Ovary (tissue), 9 donors: ENCODE results near the gene ST3GAL5. TPM values are rescaled to one million over a fixed set of nuclear protein-coding genes. Genes with fewer than 3 reads are reported as not detected.
A peak's percentile ranks its signal among the peaks of the same experiment; 100 is the strongest.

ENCODE experiments used
- DNase-seq, 5 donors: peaks; one replicate each; pipeline ENCODE4 v3.0.0-alpha.2; 2019 to 2020
- H3K27ac ChIP-seq, 2 donors: fragments of 200-600 bp; one replicate each; pipeline versions ENCODE4 v1.5.1 to v1.8.0; 2019 to 2022
- H3K27me3 ChIP-seq: fragments of 200-600 bp; one replicate; pipeline ENCODE4 v1.8.0; 2022
- H3K36me3 ChIP-seq: fragments of 200-600 bp; sonication (generic); one replicate; pipeline ENCODE4 v1.5.1; 2019
- H3K4me1 ChIP-seq: one replicate; pipeline ENCODE4 v1.8.1; 2013; ENCODE audit warnings: mild to moderate bottlenecking, moderate library complexity; ENCODE audit not compliant: insufficient read depth
- H3K4me3 ChIP-seq: fragments of 200-600 bp; sonication (generic); one replicate; pipeline ENCODE4 v1.5.1; 2017
- H3K9me3 ChIP-seq, 2 donors: fragments of 200-600 bp in 1 of 2; sonication (generic) in 1 of 2; one replicate each; pipeline versions ENCODE4 v1.5.1 to v1.8.1; 2013 to 2019; ENCODE audit warnings: mild to moderate bottlenecking in 1 of 2, moderate library complexity in 1 of 2
- CTCF ChIP-seq, 3 donors: fragments of 450-650 bp in 2 of 3; fragments of 200-600 bp in 1 of 3; IDR thresholded peaks; one replicate each; pipeline versions ENCODE4 v1.5.1 to v1.8.0; 2016 to 2022; ENCODE audit warnings: antibody characterized with exemption in 3 of 3, mild to moderate bottlenecking in 1 of 3
- EP300 ChIP-seq: sonication (generic); formaldehyde crosslinking; IDR thresholded peaks from one replicate; pipeline ENCODE4 v1.6.1; 2017; ENCODE audit warnings: antibody characterized with exemption
- POLR2A ChIP-seq: fragments of 450-650 bp; IDR thresholded peaks from one replicate; pipeline ENCODE4 v1.6.1; 2017; ENCODE audit warnings: antibody characterized with exemption, mild to moderate bottlenecking, moderate library complexity
- WGBS, 3 donors: extraction: QIAGEN DNeasy Blood & Tissue Kit in 1 of 3; methylation state at CpG; one replicate each; pipeline versions ENCODE4 v1.1.5 to v1.1.7; 2013 to 2017; 5-methylcytosine and 5-hydroxymethylcytosine counted together
- intact Hi-C, 4 donors: fragments of 100-400 bp; cut with DNase I; formaldehyde crosslinking; loops; one replicate each; pipeline versions ENCODE4 v1.11.0 to v1.15.1; 2022 to 2023
- polyA plus RNA-seq, 2 donors: library from polyadenylated mRNA; stranded (reverse); fragments of 200-250 nt in 1 of 2; fragments of 350-450 nt in 1 of 2; fragmentation: Illumina TruSeq in 1 of 2; extraction: RNeasy Lipid Tissue Mini Kit (QIAGEN cat#74804) in 1 of 2; gene quantifications; one replicate each; pipeline ENCODE4 v1.2.3, GENCODE V29; 2013 to 2014
- small RNA-seq: library from RNA; depleted of rRNA; stranded (forward); fragments of <200 nt; gene quantifications from one replicate; pipeline ENCODE3, GENCODE V24; 2016
- total RNA-seq, 7 donors: library from RNA; depleted of rRNA in 2 of 7; stranded (reverse); fragments of >200 nt in 2 of 7; fragmentation: NEBNext Ultra II Directional in 3 of 7; extraction: Animal tissue kit (Norgen Biotek cat#: 25700) in 3 of 7; gene quantifications; one replicate each; pipeline versions ENCODE4 v1.1.0 to v1.2.4, GENCODE V29; 2016 to 2023
- donor health status: DM: no; HTN: no; CAD: no; lungs with moderate emphysema.
- donor health status: DM: no; HTN: no; CAD: no.
- donor health status: Bipolar disorder and iron deficiency.
- donor health status: DM: yes; HTN: yes; CAD: no.
- donor health status: DM: no; HTN: no; CAD: no.
- donor health status: DM: yes; HTN: yes; CAD: no.

Gene ST3GAL5
- total and polyA plus RNA-seq, 9 donors, result 11.6 to 52.7 (median 22.2) TPM

DNA sequence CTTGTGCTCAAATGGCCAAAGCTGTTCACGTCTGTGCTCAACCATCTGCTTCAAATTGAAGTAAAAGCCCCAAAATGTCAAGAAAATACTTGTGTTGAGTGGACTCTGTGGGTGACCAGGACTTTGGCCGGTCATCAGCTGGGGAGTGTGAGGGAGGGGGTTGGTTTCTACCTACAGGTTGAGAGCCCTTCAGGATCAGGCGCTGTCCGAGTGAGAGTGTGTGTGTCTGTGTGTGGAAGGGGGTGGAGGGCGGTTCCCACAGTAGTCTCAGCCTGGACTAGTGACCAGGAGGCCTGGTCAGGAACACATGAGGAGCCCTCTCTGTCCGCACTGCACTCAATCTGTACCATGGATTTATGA, 100.8 kb downstream of the ST3GAL5 start:
- DNase-seq, result peak in 1 of 5 donors; percentile 6
- H3K27ac ChIP-seq, result no peak overlapping the region

GRCh38 chr2:85787282-85787980, 101.4 kb downstream of the ST3GAL5 start:
- Histone ChIP-seq H3K27ac (no peak overlapping the region), H3K4me1 (peaks cover 17% of the 10 kb centered on the region)
- peak in 1 of 5 donors; percentile 19 for DNase-seq

More for the DNA sequence above, 100.8 kb downstream of the ST3GAL5 start:
- Histone ChIP-seq H3K9me3 (no peaks in the 10 kb centered on the region), H3K4me3 (no peak overlapping the region), H3K36me3 (no peaks in the 10 kb centered on the region), H3K4me1 (peaks cover 22% of the 10 kb centered on the region), H3K27me3 (no peaks in the 10 kb centered on the region)
- TF ChIP-seq POLR2A, result no peak
- no peak for TF ChIP-seq CTCF (IDR thresholded peaks at IDR 0.05)
- TF ChIP-seq EP300, result no peak
- 92 to 97% (median 96%) methylated on average over 6 of the region's 6 CpGs for WGBS, 3 donors
- intact Hi-C loops, result no loop called here

More at GRCh38 chr2:85787282-85787980, 101.4 kb downstream of the ST3GAL5 start:
- WGBS, 3 donors, result 86 to 91% (median 88%) methylated on average over 8 of the region's 8 CpGs
- no peak for TF ChIP-seq EP300
- no peak for TF ChIP-seq CTCF (IDR thresholded peaks at IDR 0.05)
- no peak for TF ChIP-seq POLR2A
- Histone ChIP-seq H3K36me3 (no peaks in the 10 kb centered on the region), H3K4me3 (no peak overlapping the region), H3K27me3 (no peaks in the 10 kb centered on the region), H3K9me3 (no peaks in the 10 kb centered on the region)
- intact Hi-C loops, result no loop called here

Small RNA genes lying within 50 kb of the gene (small RNA-seq; reads per million reads assigned to genes)
- gene RN7SKP83, result not detected

Other genes starting within 250 kb of the ST3GAL5 start
- gene SFTPB, start 220.8 kb downstream of the ST3GAL5 start, total RNA-seq, result 10 to 100 TPM in 1 of 7 donors, 1 to 10 TPM in 3, under 1 TPM in 2, not detected in 1; 0.27 to 15.4 (median 1.1) TPM
- under 1 TPM in 1 of 2 donors, not detected in 1; 0.97 TPM for gene SFTPB, start 220.8 kb downstream of the ST3GAL5 start, polyA plus RNA-seq
- 1 to 10 TPM in 5 of 7 donors, under 1 TPM in 2; 0.46 to 5.1 (median 1.1) TPM for gene GNLY, start 194.6 kb downstream of the ST3GAL5 start, total RNA-seq
- gene GNLY, start 194.6 kb downstream of the ST3GAL5 start, polyA plus RNA-seq, result 10 to 100 TPM in 1 of 2 donors, under 1 TPM in 1; 0.67 to 10.8 TPM
- 10 to 100 TPM; 10.7 to 37.7 (median 29.6) TPM for gene ATOH8, start 135.0 kb downstream of the ST3GAL5 start, total RNA-seq
- gene ATOH8, start 135.0 kb downstream of the ST3GAL5 start, polyA plus RNA-seq, result 10 to 100 TPM in 1 of 2 donors, 1 to 10 TPM in 1; 9.4 to 37.3 TPM
- gene POLR1A, start 216.9 kb upstream of the ST3GAL5 start, total RNA-seq, result 10 to 100 TPM; 11.3 to 43.9 (median 28.8) TPM
- 10 to 100 TPM in 1 of 2 donors, 1 to 10 TPM in 1; 4.7 to 19.6 TPM for gene POLR1A, start 216.9 kb upstream of the ST3GAL5 start, polyA plus RNA-seq
- gene PTCD3, start 217.2 kb upstream of the ST3GAL5 start, total RNA-seq, result 10 to 100 TPM; 60.5 to 98.5 (median 79.4) TPM
- 10 to 100 TPM; 32.5 to 93.8 TPM for gene PTCD3, start 217.2 kb upstream of the ST3GAL5 start, polyA plus RNA-seq